ENCODE results near the gene HES1. TPM values are rescaled to one million over a fixed set of nuclear protein-coding genes. Genes with fewer than 3 reads are reported as not detected.

HES1 gene
- total and polyA plus RNA-seq, 8 donors, result 15.7 to 68.5 (median 36.3) TPM

GRCh38 chr3:194160158-194160557 is 24.2 kb downstream of the HES1 start:
- DNase-seq, result no peak
- intact Hi-C loops (cut with DNase I), result loop anchor here in 1 of 3 donors (10.0 kb wide), 1 partner anchor 145 kb away; no protein-coding TSS in a partner anchor
- peak overlapping the region; percentile 1 to 90 (median 70) for H3K27ac ChIP-seq
- H3K9me3 ChIP-seq, result no peaks in the 10 kb centered on the region
- peaks cover 0 to 31% (median 30%) of the 10 kb centered on the region in 3 donors for H3K4me1 ChIP-seq
- H3K36me3 ChIP-seq, result no peaks in the 10 kb centered on the region
- H3K4me3 ChIP-seq, result no peak overlapping the region
- ATAC-seq, result no peak
- WGBS, 2 donors, result 87 to 95% methylated on average over 4 of the region's 4 CpGs
- FAIRE-seq, result no peak
- no peak for TF ChIP-seq CTCF (IDR thresholded peaks at IDR 0.05)
- H3K27me3 ChIP-seq, result no peaks in the 10 kb centered on the region

GRCh38 chr3:194161131-194162045 is 25.4 kb downstream of the HES1 start:
- peaks cover 0 to 31% (median 31%) of the 10 kb centered on the region in 3 donors for H3K4me1 ChIP-seq
- no peak for FAIRE-seq
- H3K27ac ChIP-seq, result peak overlapping the region; percentile 52 to 90 (median 77)
- H3K4me3 ChIP-seq, result peak overlapping the region in 1 of 4 donors; percentile 13
- no peaks in the 10 kb centered on the region for H3K27me3 ChIP-seq
- no peak for TF ChIP-seq CTCF (IDR thresholded peaks at IDR 0.05)
- no peaks in the 10 kb centered on the region for H3K9me3 ChIP-seq
- ATAC-seq, result peak; percentile 76 to 89 (median 81)
- peak in 5 of 6 donors; percentile 60 to 81 (median 71) for DNase-seq
- no peaks in the 10 kb centered on the region for H3K36me3 ChIP-seq
- 35 to 40% methylated on average over 15 of the region's 15 CpGs for WGBS, 2 donors
- intact Hi-C loops (cut with DNase I), result loop anchor here in 1 of 3 donors (10.0 kb wide), 1 partner anchor 143 kb away; no protein-coding TSS in a partner anchor

GRCh38 chr3:194162070-194162678 is 26.2 kb downstream of the HES1 start:
- H3K36me3 ChIP-seq, result no peaks in the 10 kb centered on the region
- FAIRE-seq, result no peak
- no peak overlapping the region for H3K4me3 ChIP-seq
- no peaks in the 10 kb centered on the region for H3K27me3 ChIP-seq
- H3K9me3 ChIP-seq, result no peaks in the 10 kb centered on the region
- WGBS, 2 donors, result 86 to 94% methylated on average over 10 of the region's 10 CpGs
- ATAC-seq, result no peak
- intact Hi-C loops (cut with DNase I), result loop anchor here in 1 of 3 donors (10.0 kb wide), 1 partner anchor 143 kb away; no protein-coding TSS in a partner anchor
- TF ChIP-seq CTCF (IDR thresholded peaks at IDR 0.05), result no peak
- no peak for DNase-seq
- H3K4me1 ChIP-seq, result peaks cover 4 to 39% (median 34%) of the 10 kb centered on the region in 3 donors
- peak overlapping the region in 3 of 4 donors; percentile 65 to 90 (median 89) for H3K27ac ChIP-seq

- Histone ChIP-seq H3K4me1 (peaks cover 4 to 43% (median 42%) of the 10 kb centered on the region in 3 donors), H3K27me3 (no peaks in the 10 kb centered on the region), H3K9me3 (no peaks in the 10 kb centered on the region), H3K4me3 (no peak overlapping the region), H3K36me3 (no peaks in the 10 kb centered on the region), H3K27ac (no peak overlapping the region)
- no peak for TF ChIP-seq CTCF (IDR thresholded peaks at IDR 0.05)
- no peak for DNase-seq
- no peak for ATAC-seq
- no peak for FAIRE-seq
- intact Hi-C loops (cut with DNase I), result loop anchor here in 1 of 3 donors (10.0 kb wide), 1 partner anchor 142 kb away; no protein-coding TSS in a partner anchor
- 93 to 98% methylated on average over 6 of the region's 6 CpGs for WGBS, 2 donors
Measured at GRCh38 chr3:194162817-194163584, 27.1 kb downstream of the HES1 start.

All from pancreas (tissue), 10 donors.